HG03432 (cell line): ENCODE measurements around the gene MAPK1.
"Not testable (repeated sequence)": the region's sequence is repeated elsewhere in the genome, so short reads cannot be mapped to it uniquely, and the experiment has no call there.

ENCODE experiments used
- ATAC-seq: cut with Tn5 transposase; IDR thresholded peaks from one replicate; pipeline ENCODE4 v1.9.1; 2021; ENCODE audit warnings: mild to moderate bottlenecking, moderate library complexity; ENCODE audit not compliant: unreplicated experiment

Gene MAPK1

GRCh38 chr22:21823740-21824444 is 43.6 kb downstream of the MAPK1 start:
- no peak for ATAC-seq

- ATAC-seq = no peak
Measured at GRCh38 chr22:21819183-21819770, 48.2 kb downstream of the MAPK1 start.

- no peak for ATAC-seq
Measured at GRCh38 chr22:21818487-21819182, 48.8 kb downstream of the MAPK1 start.

GRCh38 chr22:21817497-21817853 is 50.0 kb downstream of the MAPK1 start:
- not testable (repeated sequence) for ATAC-seq

GRCh38 chr22:21816787-21817496 is 50.5 kb downstream of the MAPK1 start:
- no peak for ATAC-seq

- ATAC-seq = no peak
Measured at GRCh38 chr22:21816472-21816786, 51.0 kb downstream of the MAPK1 start.

- no peak for ATAC-seq
Measured at GRCh38 chr22:21815958-21816357, 51.5 kb downstream of the MAPK1 start.

- ATAC-seq = no peak
Measured at GRCh38 chr22:21815357-21815756, 52.1 kb downstream of the MAPK1 start.

GRCh38 chr22:21811982-21812381 is 55.5 kb downstream of the MAPK1 start:
- no peak for ATAC-seq

GRCh38 chr22:21807544-21808529 is 59.6 kb downstream of the MAPK1 start:
- ATAC-seq = no peak

- ATAC-seq = not testable (repeated sequence)
Measured at GRCh38 chr22:21805325-21805724, 62.1 kb downstream of the MAPK1 start.

- no peak for ATAC-seq
Measured at GRCh38 chr22:21803811-21804249, 63.6 kb downstream of the MAPK1 start.

GRCh38 chr22:21802673-21803072 is 64.8 kb downstream of the MAPK1 start:
- ATAC-seq = no peak

GRCh38 chr22:21802056-21802455 is 65.4 kb downstream of the MAPK1 start:
- ATAC-seq = no peak

GRCh38 chr22:21801304-21801644 is 66.2 kb downstream of the MAPK1 start:
- ATAC-seq = not testable (repeated sequence)

- ATAC-seq = no peak
Measured at GRCh38 chr22:21800552-21801303, 66.7 kb downstream of the MAPK1 start.

- ATAC-seq = no peak
Measured at GRCh38 chr22:21797444-21798221, 69.8 kb downstream of the MAPK1 start.

- no peak for ATAC-seq
Measured at GRCh38 chr22:21796863-21797262, 70.6 kb downstream of the MAPK1 start.

- ATAC-seq = no peak
Measured at GRCh38 chr22:21796231-21796630, 71.2 kb downstream of the MAPK1 start.
